ENCODE results near the gene CHCHD4. TPM values are rescaled to one million over a fixed set of nuclear protein-coding genes. Genes with fewer than 3 reads are reported as not detected.

CHCHD4 gene
- total and polyA plus RNA-seq, 2 of the 13 experiments (the other 11 are each of a cell fraction or from before 2014, with no cell fraction given) = 15.8 to 24.1 TPM

DNA sequence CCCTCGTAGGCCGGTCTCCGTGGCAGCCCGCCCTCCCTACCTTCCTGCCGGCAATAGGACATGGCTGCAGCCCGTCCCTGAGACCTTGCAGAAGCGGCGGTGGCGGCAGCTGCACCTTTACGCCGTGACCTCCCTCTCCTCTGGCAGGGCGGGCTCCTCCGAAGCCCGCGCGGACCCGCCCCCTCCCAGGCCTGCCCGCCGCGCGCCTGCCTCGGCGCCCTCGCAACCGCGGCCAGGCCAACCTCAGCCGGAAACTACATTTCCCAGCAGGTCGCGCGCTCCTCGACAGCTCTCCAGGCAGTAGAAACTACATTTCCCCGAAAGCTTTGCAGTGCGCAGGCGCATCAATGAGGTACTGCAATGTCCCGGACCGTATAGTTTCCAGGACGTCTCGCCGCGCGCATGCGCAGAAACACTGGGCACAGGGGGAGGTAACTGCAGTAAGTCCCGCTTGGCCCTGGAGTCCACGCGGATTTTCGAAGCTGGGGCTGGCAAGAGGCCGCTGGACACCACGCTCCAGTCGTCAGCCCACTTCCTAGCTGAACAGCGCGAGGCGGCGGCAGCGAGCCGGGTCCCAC is at the start of gene CHCHD4, which contains the start of gene TMEM43 (continued):
- TF ChIP-seq, protein P1, sequence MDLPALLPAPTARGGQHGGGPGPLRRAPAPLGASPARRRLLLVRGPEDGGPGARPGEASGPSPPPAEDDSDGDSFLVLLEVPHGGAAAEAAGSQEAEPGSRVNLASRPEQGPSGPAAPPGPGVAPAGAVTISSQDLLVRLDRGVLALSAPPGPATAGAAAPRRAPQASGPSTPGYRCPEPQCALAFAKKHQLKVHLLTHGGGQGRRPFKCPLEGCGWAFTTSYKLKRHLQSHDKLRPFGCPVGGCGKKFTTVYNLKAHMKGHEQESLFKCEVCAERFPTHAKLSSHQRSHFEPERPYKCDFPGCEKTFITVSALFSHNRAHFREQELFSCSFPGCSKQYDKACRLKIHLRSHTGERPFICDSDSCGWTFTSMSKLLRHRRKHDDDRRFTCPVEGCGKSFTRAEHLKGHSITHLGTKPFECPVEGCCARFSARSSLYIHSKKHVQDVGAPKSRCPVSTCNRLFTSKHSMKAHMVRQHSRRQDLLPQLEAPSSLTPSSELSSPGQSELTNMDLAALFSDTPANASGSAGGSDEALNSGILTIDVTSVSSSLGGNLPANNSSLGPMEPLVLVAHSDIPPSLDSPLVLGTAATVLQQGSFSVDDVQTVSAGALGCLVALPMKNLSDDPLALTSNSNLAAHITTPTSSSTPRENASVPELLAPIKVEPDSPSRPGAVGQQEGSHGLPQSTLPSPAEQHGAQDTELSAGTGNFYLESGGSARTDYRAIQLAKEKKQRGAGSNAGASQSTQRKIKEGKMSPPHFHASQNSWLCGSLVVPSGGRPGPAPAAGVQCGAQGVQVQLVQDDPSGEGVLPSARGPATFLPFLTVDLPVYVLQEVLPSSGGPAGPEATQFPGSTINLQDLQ (CRISPR knock-in tag; IDR thresholded peaks at IDR 0.05) = peak; percentile 15; the same call in 1 of the 2 replicates
- TF ChIP-seq, protein P2, sequence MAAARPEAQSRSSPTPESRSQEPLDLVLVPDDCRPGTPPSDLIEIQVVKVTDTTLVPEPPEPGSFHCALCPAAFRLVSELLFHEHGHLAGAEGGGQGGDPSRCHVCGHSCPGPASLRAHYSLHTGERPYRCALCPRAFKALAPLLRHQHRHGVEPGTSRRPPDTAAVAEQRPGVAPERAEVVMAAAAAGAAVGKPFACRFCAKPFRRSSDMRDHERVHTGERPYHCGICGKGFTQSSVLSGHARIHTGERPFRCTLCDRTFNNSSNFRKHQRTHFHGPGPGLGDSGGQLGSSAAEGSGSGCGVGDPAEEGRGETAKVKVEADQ (CRISPR knock-in tag; IDR thresholded peaks at IDR 0.05; ENCODE audit: borderline replicate concordance) = peak; percentile 83; the same call in 1 of the 2 replicates
- TF ChIP-seq JUND (CRISPR knock-in tag; IDR thresholded peaks at IDR 0.05) (no peak), CC2D1A (CRISPR knock-in tag; IDR thresholded peaks at IDR 0.05) (no peak), RFXAP (CRISPR knock-in tag; IDR thresholded peaks at IDR 0.05; ENCODE audit: borderline replicate concordance) (peak; percentile 57; the same call in 1 of the 2 replicates), ZNF589 (CRISPR knock-in tag; conservative IDR thresholded peaks at IDR 0.05) (no peak; the same call in 1 of the 2 replicates), ETV5 (CRISPR knock-in tag; IDR thresholded peaks at IDR 0.05; ENCODE audit: borderline replicate concordance) (no peak), ZNF773 (CRISPR knock-in tag; IDR thresholded peaks at IDR 0.05; ENCODE audit: borderline replicate concordance) (0 out of 2 replicates have a peak, but pooled peaks have one; percentile 41), ZNF878 (CRISPR knock-in tag; IDR thresholded peaks at IDR 0.05) (no peak), ZNF577 (CRISPR knock-in tag; IDR thresholded peaks at IDR 0.05; ENCODE audit: borderline replicate concordance, low read depth) (no peak)
- TF ChIP-seq, protein P3, sequence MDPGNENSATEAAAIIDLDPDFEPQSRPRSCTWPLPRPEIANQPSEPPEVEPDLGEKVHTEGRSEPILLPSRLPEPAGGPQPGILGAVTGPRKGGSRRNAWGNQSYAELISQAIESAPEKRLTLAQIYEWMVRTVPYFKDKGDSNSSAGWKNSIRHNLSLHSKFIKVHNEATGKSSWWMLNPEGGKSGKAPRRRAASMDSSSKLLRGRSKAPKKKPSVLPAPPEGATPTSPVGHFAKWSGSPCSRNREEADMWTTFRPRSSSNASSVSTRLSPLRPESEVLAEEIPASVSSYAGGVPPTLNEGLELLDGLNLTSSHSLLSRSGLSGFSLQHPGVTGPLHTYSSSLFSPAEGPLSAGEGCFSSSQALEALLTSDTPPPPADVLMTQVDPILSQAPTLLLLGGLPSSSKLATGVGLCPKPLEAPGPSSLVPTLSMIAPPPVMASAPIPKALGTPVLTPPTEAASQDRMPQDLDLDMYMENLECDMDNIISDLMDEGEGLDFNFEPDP (CRISPR knock-in tag; conservative IDR thresholded peaks at IDR 0.05) = no peak
- TF ChIP-seq, protein P4, sequence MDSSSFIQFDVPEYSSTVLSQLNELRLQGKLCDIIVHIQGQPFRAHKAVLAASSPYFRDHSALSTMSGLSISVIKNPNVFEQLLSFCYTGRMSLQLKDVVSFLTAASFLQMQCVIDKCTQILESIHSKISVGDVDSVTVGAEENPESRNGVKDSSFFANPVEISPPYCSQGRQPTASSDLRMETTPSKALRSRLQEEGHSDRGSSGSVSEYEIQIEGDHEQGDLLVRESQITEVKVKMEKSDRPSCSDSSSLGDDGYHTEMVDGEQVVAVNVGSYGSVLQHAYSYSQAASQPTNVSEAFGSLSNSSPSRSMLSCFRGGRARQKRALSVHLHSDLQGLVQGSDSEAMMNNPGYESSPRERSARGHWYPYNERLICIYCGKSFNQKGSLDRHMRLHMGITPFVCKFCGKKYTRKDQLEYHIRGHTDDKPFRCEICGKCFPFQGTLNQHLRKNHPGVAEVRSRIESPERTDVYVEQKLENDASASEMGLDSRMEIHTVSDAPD (CRISPR knock-in tag; IDR thresholded peaks at IDR 0.05) = 0 out of 2 replicates have a peak, but pooled peaks have one; percentile 68
- TF ChIP-seq, protein P5, sequence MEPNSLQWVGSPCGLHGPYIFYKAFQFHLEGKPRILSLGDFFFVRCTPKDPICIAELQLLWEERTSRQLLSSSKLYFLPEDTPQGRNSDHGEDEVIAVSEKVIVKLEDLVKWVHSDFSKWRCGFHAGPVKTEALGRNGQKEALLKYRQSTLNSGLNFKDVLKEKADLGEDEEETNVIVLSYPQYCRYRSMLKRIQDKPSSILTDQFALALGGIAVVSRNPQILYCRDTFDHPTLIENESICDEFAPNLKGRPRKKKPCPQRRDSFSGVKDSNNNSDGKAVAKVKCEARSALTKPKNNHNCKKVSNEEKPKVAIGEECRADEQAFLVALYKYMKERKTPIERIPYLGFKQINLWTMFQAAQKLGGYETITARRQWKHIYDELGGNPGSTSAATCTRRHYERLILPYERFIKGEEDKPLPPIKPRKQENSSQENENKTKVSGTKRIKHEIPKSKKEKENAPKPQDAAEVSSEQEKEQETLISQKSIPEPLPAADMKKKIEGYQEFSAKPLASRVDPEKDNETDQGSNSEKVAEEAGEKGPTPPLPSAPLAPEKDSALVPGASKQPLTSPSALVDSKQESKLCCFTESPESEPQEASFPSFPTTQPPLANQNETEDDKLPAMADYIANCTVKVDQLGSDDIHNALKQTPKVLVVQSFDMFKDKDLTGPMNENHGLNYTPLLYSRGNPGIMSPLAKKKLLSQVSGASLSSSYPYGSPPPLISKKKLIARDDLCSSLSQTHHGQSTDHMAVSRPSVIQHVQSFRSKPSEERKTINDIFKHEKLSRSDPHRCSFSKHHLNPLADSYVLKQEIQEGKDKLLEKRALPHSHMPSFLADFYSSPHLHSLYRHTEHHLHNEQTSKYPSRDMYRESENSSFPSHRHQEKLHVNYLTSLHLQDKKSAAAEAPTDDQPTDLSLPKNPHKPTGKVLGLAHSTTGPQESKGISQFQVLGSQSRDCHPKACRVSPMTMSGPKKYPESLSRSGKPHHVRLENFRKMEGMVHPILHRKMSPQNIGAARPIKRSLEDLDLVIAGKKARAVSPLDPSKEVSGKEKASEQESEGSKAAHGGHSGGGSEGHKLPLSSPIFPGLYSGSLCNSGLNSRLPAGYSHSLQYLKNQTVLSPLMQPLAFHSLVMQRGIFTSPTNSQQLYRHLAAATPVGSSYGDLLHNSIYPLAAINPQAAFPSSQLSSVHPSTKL (CRISPR knock-in tag; IDR thresholded peaks at IDR 0.05) = no peak
- TF ChIP-seq, protein P6, sequence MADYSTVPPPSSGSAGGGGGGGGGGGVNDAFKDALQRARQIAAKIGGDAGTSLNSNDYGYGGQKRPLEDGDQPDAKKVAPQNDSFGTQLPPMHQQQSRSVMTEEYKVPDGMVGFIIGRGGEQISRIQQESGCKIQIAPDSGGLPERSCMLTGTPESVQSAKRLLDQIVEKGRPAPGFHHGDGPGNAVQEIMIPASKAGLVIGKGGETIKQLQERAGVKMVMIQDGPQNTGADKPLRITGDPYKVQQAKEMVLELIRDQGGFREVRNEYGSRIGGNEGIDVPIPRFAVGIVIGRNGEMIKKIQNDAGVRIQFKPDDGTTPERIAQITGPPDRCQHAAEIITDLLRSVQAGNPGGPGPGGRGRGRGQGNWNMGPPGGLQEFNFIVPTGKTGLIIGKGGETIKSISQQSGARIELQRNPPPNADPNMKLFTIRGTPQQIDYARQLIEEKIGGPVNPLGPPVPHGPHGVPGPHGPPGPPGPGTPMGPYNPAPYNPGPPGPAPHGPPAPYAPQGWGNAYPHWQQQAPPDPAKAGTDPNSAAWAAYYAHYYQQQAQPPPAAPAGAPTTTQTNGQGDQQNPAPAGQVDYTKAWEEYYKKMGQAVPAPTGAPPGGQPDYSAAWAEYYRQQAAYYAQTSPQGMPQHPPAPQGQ (CRISPR knock-in tag; IDR thresholded peaks at IDR 0.05; ENCODE audit: borderline replicate concordance) = no peak
